Liver (tissue), 3 donors: ENCODE measurements around the gene PAWR.

Source experiments
- CTCF ChIP-seq: fragments of 150-350 bp; IDR thresholded peaks from 2 replicates; pipeline ENCODE4 v1.5.1; 2017; ENCODE audit warnings: improper control_type of control experiment, low read depth, low read length; ENCODE audit not compliant: missing input control
- GABPA ChIP-seq, 2 donors: IDR thresholded peaks in 1 of 2; conservative IDR thresholded peaks in 1 of 2; 2 replicates each; pipeline ENCODE4 v1.6.1; 2016; ENCODE audit warnings: antibody characterized with exemption in 2 of 2, mild to moderate bottlenecking in 1 of 2, moderate library complexity in 1 of 2
- MAX ChIP-seq: IDR thresholded peaks from 2 replicates; pipeline ENCODE4 v1.6.1; 2016; ENCODE audit warnings: antibody characterized with exemption
- RAD21 ChIP-seq, 2 donors: IDR thresholded peaks; 2 replicates each; pipeline ENCODE4 v1.6.1; 2016; ENCODE audit warnings: antibody characterized with exemption in 2 of 2, mild to moderate bottlenecking in 2 of 2
- REST ChIP-seq: IDR thresholded peaks from 2 replicates; pipeline ENCODE4 v1.6.1; 2016; ENCODE audit warnings: antibody characterized with exemption, mild to moderate bottlenecking
- YY1 ChIP-seq: IDR thresholded peaks from 2 replicates; pipeline ENCODE4 v1.6.1; 2016; ENCODE audit warnings: antibody characterized with exemption, mild to moderate bottlenecking
- donor health status: healthy.
- donor health status: healthy.

GRCh38 chr12:79552192-79552591, 138.6 kb downstream of the PAWR start:
- TF ChIP-seq CTCF (no peak), MAX (no peak), REST (no peak), RAD21 (IDR thresholded peaks at IDR 0.05) (no peak), GABPA (IDR thresholded peaks at IDR 0.05 in 1 of 2, conservative IDR thresholded peaks at IDR 0.05 in 1 of 2) (no peak), YY1 (no peak)
